Breast epithelium (tissue), 3 donors: ENCODE results near the gene TBL1XR1.

Experiments used
- POLR2A ChIP-seq: fragments of 450-650 bp; IDR thresholded peaks from one replicate; pipeline ENCODE4 v1.6.1; 2016; ENCODE audit warnings: antibody characterized with exemption, mild to moderate bottlenecking, moderate library complexity
- POLR2AphosphoS5 ChIP-seq, 3 donors: sonication (generic); formaldehyde crosslinking; IDR thresholded peaks; one replicate each; pipeline ENCODE4 v1.6.1; 2017; ENCODE audit warnings: antibody characterized with exemption in 3 of 3
- TF ChIP-seq, protein P1 (sequence below), 3 donors: fragments of 450-650 bp; IDR thresholded peaks; one replicate each; pipeline ENCODE4 v1.5.1; 2016 to 2017; ENCODE audit warnings: antibody characterized with exemption in 3 of 3, mild to moderate bottlenecking in 3 of 3, moderate library complexity in 3 of 3

GRCh38 chr3:177135841-177136492, 61.3 kb downstream of the TBL1XR1 start:
- TF ChIP-seq, protein P1, sequence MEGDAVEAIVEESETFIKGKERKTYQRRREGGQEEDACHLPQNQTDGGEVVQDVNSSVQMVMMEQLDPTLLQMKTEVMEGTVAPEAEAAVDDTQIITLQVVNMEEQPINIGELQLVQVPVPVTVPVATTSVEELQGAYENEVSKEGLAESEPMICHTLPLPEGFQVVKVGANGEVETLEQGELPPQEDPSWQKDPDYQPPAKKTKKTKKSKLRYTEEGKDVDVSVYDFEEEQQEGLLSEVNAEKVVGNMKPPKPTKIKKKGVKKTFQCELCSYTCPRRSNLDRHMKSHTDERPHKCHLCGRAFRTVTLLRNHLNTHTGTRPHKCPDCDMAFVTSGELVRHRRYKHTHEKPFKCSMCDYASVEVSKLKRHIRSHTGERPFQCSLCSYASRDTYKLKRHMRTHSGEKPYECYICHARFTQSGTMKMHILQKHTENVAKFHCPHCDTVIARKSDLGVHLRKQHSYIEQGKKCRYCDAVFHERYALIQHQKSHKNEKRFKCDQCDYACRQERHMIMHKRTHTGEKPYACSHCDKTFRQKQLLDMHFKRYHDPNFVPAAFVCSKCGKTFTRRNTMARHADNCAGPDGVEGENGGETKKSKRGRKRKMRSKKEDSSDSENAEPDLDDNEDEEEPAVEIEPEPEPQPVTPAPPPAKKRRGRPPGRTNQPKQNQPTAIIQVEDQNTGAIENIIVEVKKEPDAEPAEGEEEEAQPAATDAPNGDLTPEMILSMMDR (IDR thresholded peaks at IDR 0.05) = no peak
- TF ChIP-seq POLR2AphosphoS5 (IDR thresholded peaks at IDR 0.05) = no peak
- no peak for TF ChIP-seq POLR2A
